WTC11 (cell line): ENCODE data around the gene DCBLD2. TPM values are rescaled to one million over a fixed set of nuclear protein-coding genes. Genes with fewer than 3 reads are reported as not detected.

Experiments
- ATAC-seq: fragments of 200-7000 bp; cut with Tn5 transposase; 2 replicates; pipeline ENCODE4 v1.10.0; 2021; ENCODE audit warnings: mild to moderate bottlenecking, moderate library complexity
- CTCF ChIA-PET: fragments of 300-600 bp; sonication (Branson Sonifier 250); formaldehyde crosslinking; loops from one replicate; lab custom pipeline; 2021; ENCODE audit warnings: antibody characterized with exemption; lab: Charles Lee
- POLR2A ChIA-PET: fragments of 350-600 bp; sonication (Branson Sonifier 250); formaldehyde crosslinking; loops from one replicate; lab custom pipeline; 2021; ENCODE audit warnings: antibody characterized with exemption; lab: Charles Lee
- DNase-seq: peaks from one replicate; pipeline ENCODE4 v3.0.0; 2021; ENCODE audit warnings: low spot score
- H3K27ac Mint-ChIP-seq: 2 replicates; pipeline ENCODE4 v1.8.0; 2021; ENCODE audit warnings: mixed read lengths
- H3K27me3 Mint-ChIP-seq: 2 replicates; pipeline ENCODE4 v1.8.0; 2021; ENCODE audit warnings: low read depth, mild to moderate bottlenecking, moderate library complexity, mixed read lengths
- H3K36me3 Mint-ChIP-seq: 2 replicates; pipeline ENCODE4 v1.8.0; 2021; ENCODE audit warnings: mixed read lengths
- H3K4me1 Mint-ChIP-seq: 2 replicates; pipeline ENCODE4 v1.8.0; 2022; ENCODE audit warnings: mixed read lengths
- H3K4me3 Mint-ChIP-seq: 2 replicates; pipeline ENCODE4 v1.8.0; 2021; ENCODE audit warnings: mild to moderate bottlenecking, moderate library complexity, mixed read lengths
- H3K9me3 Mint-ChIP-seq: 2 replicates; pipeline ENCODE4 v1.8.0; 2021; ENCODE audit warnings: mixed read lengths
- ATF1 ChIP-seq: sonication (generic); formaldehyde crosslinking; IDR thresholded peaks from 2 replicates; pipeline ENCODE4 v1.8.1; 2023; ENCODE audit warnings: mild to moderate bottlenecking, moderate library complexity, missing genetic modification reagents
- ATF3 ChIP-seq: sonication (generic); formaldehyde crosslinking; conservative IDR thresholded peaks from 2 replicates; pipeline ENCODE4 v1.8.1; 2022; ENCODE audit warnings: mild to moderate bottlenecking, missing genetic modification reagents
- CREB1 ChIP-seq: sonication (generic); formaldehyde crosslinking; IDR thresholded peaks from 2 replicates; pipeline ENCODE4 v1.8.0; 2023; ENCODE audit warnings: mild to moderate bottlenecking, missing genetic modification reagents
- ELF4 ChIP-seq: sonication (generic); formaldehyde crosslinking; IDR thresholded peaks from 2 replicates; pipeline ENCODE4 v1.8.1; 2022; ENCODE audit warnings: low read depth, mild to moderate bottlenecking, moderate library complexity, missing genetic modification reagents
- EMX1 ChIP-seq: fragments of 250-450 bp; sonication (Bioruptor Pico); IDR thresholded peaks from 2 replicates; pipeline ENCODE4 v1.8.0; 2021; ENCODE audit warnings: mild to moderate bottlenecking
- ETV6 ChIP-seq: sonication (generic); formaldehyde crosslinking; IDR thresholded peaks from 2 replicates; pipeline ENCODE4 v1.8.1; 2022; ENCODE audit warnings: mild to moderate bottlenecking, missing genetic modification reagents
- FOXJ3 ChIP-seq: sonication (generic); formaldehyde crosslinking; IDR thresholded peaks from 2 replicates; pipeline ENCODE4 v1.9.0; 2021; ENCODE audit warnings: missing genetic modification reagents, mild to moderate bottlenecking, borderline replicate concordance
- FOXP1 ChIP-seq: sonication (generic); formaldehyde crosslinking; IDR thresholded peaks from 2 replicates; pipeline ENCODE4 v1.8.0; 2022; ENCODE audit warnings: missing genetic modification reagents, mild to moderate bottlenecking, moderate library complexity, borderline replicate concordance
- GTF2I ChIP-seq: fragments of 250-450 bp; sonication (Bioruptor Pico); conservative IDR thresholded peaks from 2 replicates; pipeline ENCODE4 v1.4.0; 2021; ENCODE audit warnings: mild to moderate bottlenecking
- JUN ChIP-seq: sonication (generic); formaldehyde crosslinking; IDR thresholded peaks from 2 replicates; pipeline ENCODE4 v1.8.0; 2023; ENCODE audit warnings: mild to moderate bottlenecking, missing genetic modification reagents
- NFE2L1 ChIP-seq: sonication (generic); formaldehyde crosslinking; IDR thresholded peaks from 2 replicates; pipeline ENCODE4 v1.8.1; 2023; ENCODE audit warnings: missing genetic modification reagents
- RELA ChIP-seq: sonication (generic); formaldehyde crosslinking; IDR thresholded peaks from 2 replicates; pipeline ENCODE4 v1.8.1; 2022; ENCODE audit warnings: missing genetic modification reagents, mild to moderate bottlenecking, borderline replicate concordance
- SMAD4 ChIP-seq: sonication (generic); formaldehyde crosslinking; IDR thresholded peaks from 2 replicates; pipeline ENCODE4 v1.8.0; 2022; ENCODE audit warnings: mild to moderate bottlenecking, missing genetic modification reagents
- TEAD4 ChIP-seq: sonication (generic); formaldehyde crosslinking; IDR thresholded peaks from 2 replicates; pipeline ENCODE4 v1.8.0; 2022; ENCODE audit warnings: mild to moderate bottlenecking, missing genetic modification reagents
- ZBTB21 ChIP-seq: sonication (generic); formaldehyde crosslinking; IDR thresholded peaks from 2 replicates; pipeline ENCODE4 v1.8.1; 2023; ENCODE audit warnings: mild to moderate bottlenecking, missing genetic modification reagents, borderline replicate concordance
- ZNF121 ChIP-seq: sonication (generic); formaldehyde crosslinking; IDR thresholded peaks from 2 replicates; pipeline ENCODE4 v1.8.0; 2023; ENCODE audit warnings: missing genetic modification reagents
- ZNF671 ChIP-seq: fragments of 250-450 bp; sonication (Bioruptor Pico); IDR thresholded peaks from 2 replicates; pipeline ENCODE4 v1.8.0; 2021; ENCODE audit warnings: mild to moderate bottlenecking
- total RNA-seq: library from RNA; stranded (reverse); gene quantifications from 3 replicates; pipeline ENCODE4 v1.2.3, GENCODE V29; 2021
- TF ChIP-seq, protein P1 (sequence below): sonication (generic); formaldehyde crosslinking; IDR thresholded peaks from 2 replicates; pipeline ENCODE4 v1.8.1; 2023; ENCODE audit warnings: mild to moderate bottlenecking, missing genetic modification reagents
- TF ChIP-seq, protein P2 (sequence below): sonication (generic); formaldehyde crosslinking; IDR thresholded peaks from 2 replicates; pipeline ENCODE4 v1.8.0; 2023; ENCODE audit warnings: mild to moderate bottlenecking, missing genetic modification reagents
- TF ChIP-seq, protein P3 (sequence below): sonication (generic); formaldehyde crosslinking; IDR thresholded peaks from 2 replicates; pipeline ENCODE4 v1.8.0; 2022; ENCODE audit warnings: mild to moderate bottlenecking, missing genetic modification reagents
- TF ChIP-seq, protein P4 (sequence below): fragments of 250-450 bp; sonication (Bioruptor Pico); IDR thresholded peaks from 2 replicates; pipeline ENCODE4 v1.9.0; 2021; ENCODE audit warnings: mild to moderate bottlenecking
- TF ChIP-seq, protein P5 (sequence below): fragments of 250-450 bp; sonication (Bioruptor Pico); IDR thresholded peaks from 2 replicates; pipeline ENCODE4 v1.9.0; 2021; ENCODE audit warnings: moderate library complexity, mild to moderate bottlenecking, inconsistent platforms, borderline replicate concordance
- TF ChIP-seq, protein P6 (sequence below): sonication (generic); formaldehyde crosslinking; IDR thresholded peaks from 2 replicates; pipeline ENCODE4 v1.8.1; 2022; ENCODE audit warnings: mild to moderate bottlenecking, missing genetic modification reagents, moderate library complexity, borderline replicate concordance
- TF ChIP-seq, protein P7 (sequence below): sonication (generic); formaldehyde crosslinking; IDR thresholded peaks from 2 replicates; pipeline ENCODE4 v1.8.0; 2023; ENCODE audit warnings: missing genetic modification reagents

Gene DCBLD2
- total RNA-seq, 1 experiment from 2014 or later, result 47.9 TPM

GRCh38 chr3:98784042-98784441, 117.5 kb downstream of the DCBLD2 start:
- Mint-ChIP-seq H3K36me3 (0 out of 2 replicates have a peak, but pooled peaks cover 3% of the 10 kb centered on the region), H3K4me1 (no peaks in the 10 kb centered on the region), H3K27ac (no peak overlapping the region), H3K4me3 (no peak overlapping the region), H3K9me3 (no peaks in the 10 kb centered on the region; the same call in 1 of the 2 replicates), H3K27me3 (no peaks in the 10 kb centered on the region; the same call in 1 of the 2 replicates)
- DNase-seq (no peak), ATAC-seq (no peak)
- ChIA-PET CTCF (no interaction called here), POLR2A (no interaction called here)
- TF ChIP-seq, protein P1, sequence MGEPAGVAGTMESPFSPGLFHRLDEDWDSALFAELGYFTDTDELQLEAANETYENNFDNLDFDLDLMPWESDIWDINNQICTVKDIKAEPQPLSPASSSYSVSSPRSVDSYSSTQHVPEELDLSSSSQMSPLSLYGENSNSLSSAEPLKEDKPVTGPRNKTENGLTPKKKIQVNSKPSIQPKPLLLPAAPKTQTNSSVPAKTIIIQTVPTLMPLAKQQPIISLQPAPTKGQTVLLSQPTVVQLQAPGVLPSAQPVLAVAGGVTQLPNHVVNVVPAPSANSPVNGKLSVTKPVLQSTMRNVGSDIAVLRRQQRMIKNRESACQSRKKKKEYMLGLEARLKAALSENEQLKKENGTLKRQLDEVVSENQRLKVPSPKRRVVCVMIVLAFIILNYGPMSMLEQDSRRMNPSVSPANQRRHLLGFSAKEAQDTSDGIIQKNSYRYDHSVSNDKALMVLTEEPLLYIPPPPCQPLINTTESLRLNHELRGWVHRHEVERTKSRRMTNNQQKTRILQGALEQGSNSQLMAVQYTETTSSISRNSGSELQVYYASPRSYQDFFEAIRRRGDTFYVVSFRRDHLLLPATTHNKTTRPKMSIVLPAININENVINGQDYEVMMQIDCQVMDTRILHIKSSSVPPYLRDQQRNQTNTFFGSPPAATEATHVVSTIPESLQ, result no peak
- TF ChIP-seq ZNF121 (no peak), ETV6 (no peak), SMAD4 (CRISPR knock-in tag) (no peak), TEAD4 (CRISPR knock-in tag) (no peak), ELF4 (CRISPR knock-in tag) (no peak), EMX1 (CRISPR knock-in tag) (no peak), CREB1 (CRISPR knock-in tag) (no peak), GTF2I (CRISPR knock-in tag) (no peak), FOXJ3 (CRISPR knock-in tag) (no peak), ATF3 (CRISPR knock-in tag) (no peak), JUN (CRISPR knock-in tag) (no peak)
- TF ChIP-seq, protein P2, sequence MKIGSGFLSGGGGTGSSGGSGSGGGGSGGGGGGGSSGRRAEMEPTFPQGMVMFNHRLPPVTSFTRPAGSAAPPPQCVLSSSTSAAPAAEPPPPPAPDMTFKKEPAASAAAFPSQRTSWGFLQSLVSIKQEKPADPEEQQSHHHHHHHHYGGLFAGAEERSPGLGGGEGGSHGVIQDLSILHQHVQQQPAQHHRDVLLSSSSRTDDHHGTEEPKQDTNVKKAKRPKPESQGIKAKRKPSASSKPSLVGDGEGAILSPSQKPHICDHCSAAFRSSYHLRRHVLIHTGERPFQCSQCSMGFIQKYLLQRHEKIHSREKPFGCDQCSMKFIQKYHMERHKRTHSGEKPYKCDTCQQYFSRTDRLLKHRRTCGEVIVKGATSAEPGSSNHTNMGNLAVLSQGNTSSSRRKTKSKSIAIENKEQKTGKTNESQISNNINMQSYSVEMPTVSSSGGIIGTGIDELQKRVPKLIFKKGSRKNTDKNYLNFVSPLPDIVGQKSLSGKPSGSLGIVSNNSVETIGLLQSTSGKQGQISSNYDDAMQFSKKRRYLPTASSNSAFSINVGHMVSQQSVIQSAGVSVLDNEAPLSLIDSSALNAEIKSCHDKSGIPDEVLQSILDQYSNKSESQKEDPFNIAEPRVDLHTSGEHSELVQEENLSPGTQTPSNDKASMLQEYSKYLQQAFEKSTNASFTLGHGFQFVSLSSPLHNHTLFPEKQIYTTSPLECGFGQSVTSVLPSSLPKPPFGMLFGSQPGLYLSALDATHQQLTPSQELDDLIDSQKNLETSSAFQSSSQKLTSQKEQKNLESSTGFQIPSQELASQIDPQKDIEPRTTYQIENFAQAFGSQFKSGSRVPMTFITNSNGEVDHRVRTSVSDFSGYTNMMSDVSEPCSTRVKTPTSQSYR, result no peak
- TF ChIP-seq, protein P3, sequence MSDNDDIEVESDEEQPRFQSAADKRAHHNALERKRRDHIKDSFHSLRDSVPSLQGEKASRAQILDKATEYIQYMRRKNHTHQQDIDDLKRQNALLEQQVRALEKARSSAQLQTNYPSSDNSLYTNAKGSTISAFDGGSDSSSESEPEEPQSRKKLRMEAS (CRISPR knock-in tag), result no peak
- TF ChIP-seq, protein P4, sequence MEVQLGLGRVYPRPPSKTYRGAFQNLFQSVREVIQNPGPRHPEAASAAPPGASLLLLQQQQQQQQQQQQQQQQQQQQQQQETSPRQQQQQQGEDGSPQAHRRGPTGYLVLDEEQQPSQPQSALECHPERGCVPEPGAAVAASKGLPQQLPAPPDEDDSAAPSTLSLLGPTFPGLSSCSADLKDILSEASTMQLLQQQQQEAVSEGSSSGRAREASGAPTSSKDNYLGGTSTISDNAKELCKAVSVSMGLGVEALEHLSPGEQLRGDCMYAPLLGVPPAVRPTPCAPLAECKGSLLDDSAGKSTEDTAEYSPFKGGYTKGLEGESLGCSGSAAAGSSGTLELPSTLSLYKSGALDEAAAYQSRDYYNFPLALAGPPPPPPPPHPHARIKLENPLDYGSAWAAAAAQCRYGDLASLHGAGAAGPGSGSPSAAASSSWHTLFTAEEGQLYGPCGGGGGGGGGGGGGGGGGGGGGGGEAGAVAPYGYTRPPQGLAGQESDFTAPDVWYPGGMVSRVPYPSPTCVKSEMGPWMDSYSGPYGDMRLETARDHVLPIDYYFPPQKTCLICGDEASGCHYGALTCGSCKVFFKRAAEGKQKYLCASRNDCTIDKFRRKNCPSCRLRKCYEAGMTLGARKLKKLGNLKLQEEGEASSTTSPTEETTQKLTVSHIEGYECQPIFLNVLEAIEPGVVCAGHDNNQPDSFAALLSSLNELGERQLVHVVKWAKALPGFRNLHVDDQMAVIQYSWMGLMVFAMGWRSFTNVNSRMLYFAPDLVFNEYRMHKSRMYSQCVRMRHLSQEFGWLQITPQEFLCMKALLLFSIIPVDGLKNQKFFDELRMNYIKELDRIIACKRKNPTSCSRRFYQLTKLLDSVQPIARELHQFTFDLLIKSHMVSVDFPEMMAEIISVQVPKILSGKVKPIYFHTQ, result no peak

DNA sequence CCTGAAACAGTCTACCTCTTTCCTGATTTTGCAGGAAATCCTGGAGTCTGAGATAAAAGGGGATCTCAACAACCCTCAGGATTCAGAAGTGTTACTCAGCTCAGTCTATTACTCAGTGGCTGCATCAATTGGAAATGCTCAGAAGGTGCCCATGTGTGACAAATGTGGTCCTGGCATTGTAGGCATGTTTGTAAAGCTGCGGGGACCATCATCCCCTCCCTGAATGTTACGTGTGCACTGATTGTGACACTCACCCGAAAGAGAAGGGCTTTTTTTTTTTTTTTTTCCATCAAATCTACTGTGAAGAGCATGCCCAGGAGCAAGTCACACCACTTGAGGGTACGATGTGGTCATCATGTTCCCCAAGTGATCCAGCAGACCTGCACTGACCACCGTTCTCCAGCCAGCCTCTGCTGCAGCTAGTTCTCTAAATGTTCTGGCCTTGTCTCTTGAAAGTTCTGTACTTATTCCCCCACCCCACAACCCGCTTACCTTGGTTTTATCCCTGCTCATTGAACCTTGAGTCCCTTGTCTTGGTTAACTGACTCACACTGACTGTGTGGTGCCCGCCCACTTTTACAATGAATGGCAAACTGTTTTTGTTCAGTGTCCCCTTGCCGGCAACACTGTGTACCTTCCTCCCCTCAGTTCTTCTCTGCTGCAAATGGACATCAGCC, 118.5 kb downstream of the DCBLD2 start:
- CTCF ChIA-PET, result interaction anchor here (1.3 to 1.6 kb wide), 2 partner anchors 125 to 181 kb away, joined by 3 to 5 read pairs; no protein-coding TSS in a partner anchor
- DNase-seq (no peak), ATAC-seq (no peak)
- POLR2A ChIA-PET, result no interaction called here
- no peak overlapping the region for H3K4me3 Mint-ChIP-seq
- 0 out of 2 replicates have a peak overlapping the region, but pooled peaks have one; percentile 40 for H3K27ac Mint-ChIP-seq
- no peaks in the 10 kb centered on the region; the same call in 1 of the 2 replicates for H3K9me3 Mint-ChIP-seq
- H3K27me3 Mint-ChIP-seq, result no peaks in the 10 kb centered on the region; the same call in 1 of the 2 replicates
- no peaks in the 10 kb centered on the region for H3K4me1 Mint-ChIP-seq
- 0 out of 2 replicates have a peak, but pooled peaks cover 3% of the 10 kb centered on the region for H3K36me3 Mint-ChIP-seq
- TF ChIP-seq NFE2L1 (CRISPR knock-in tag), result no peak
- no peak for TF ChIP-seq ZBTB21 (CRISPR knock-in tag)
- TF ChIP-seq, protein P5, sequence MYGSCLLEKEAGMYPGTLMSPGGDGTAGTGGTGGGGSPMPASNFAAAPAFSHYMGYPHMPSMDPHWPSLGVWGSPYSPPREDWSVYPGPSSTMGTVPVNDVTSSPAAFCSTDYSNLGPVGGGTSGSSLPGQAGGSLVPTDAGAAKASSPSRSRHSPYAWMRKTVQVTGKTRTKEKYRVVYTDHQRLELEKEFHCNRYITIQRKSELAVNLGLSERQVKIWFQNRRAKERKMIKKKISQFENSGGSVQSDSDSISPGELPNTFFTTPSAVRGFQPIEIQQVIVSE, result no peak
- no peak for TF ChIP-seq RELA (CRISPR knock-in tag)
- TF ChIP-seq, protein P6, sequence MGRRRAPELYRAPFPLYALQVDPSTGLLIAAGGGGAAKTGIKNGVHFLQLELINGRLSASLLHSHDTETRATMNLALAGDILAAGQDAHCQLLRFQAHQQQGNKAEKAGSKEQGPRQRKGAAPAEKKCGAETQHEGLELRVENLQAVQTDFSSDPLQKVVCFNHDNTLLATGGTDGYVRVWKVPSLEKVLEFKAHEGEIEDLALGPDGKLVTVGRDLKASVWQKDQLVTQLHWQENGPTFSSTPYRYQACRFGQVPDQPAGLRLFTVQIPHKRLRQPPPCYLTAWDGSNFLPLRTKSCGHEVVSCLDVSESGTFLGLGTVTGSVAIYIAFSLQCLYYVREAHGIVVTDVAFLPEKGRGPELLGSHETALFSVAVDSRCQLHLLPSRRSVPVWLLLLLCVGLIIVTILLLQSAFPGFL (CRISPR knock-in tag), result no peak
- TF ChIP-seq ATF1 (CRISPR knock-in tag), result no peak
- no peak for TF ChIP-seq FOXP1 (CRISPR knock-in tag)
- TF ChIP-seq ZNF671 (CRISPR knock-in tag), result no peak
- TF ChIP-seq CREB1 (CRISPR knock-in tag), result no peak
- TF ChIP-seq ELF4 (CRISPR knock-in tag), result no peak
- TF ChIP-seq, protein P7, sequence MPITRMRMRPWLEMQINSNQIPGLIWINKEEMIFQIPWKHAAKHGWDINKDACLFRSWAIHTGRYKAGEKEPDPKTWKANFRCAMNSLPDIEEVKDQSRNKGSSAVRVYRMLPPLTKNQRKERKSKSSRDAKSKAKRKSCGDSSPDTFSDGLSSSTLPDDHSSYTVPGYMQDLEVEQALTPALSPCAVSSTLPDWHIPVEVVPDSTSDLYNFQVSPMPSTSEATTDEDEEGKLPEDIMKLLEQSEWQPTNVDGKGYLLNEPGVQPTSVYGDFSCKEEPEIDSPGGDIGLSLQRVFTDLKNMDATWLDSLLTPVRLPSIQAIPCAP (CRISPR knock-in tag), result no peak
- no peak for TF ChIP-seq GTF2I (CRISPR knock-in tag)
